ENCODE data around the gene RBM46. TPM values are rescaled to one million over a fixed set of nuclear protein-coding genes. Genes with fewer than 3 reads are reported as not detected.
"Not testable (repeated sequence)": the region's sequence is repeated elsewhere in the genome, so short reads cannot be mapped to it uniquely, and the experiment has no call there.

The RBM46 gene
- total RNA-seq, 1 experiment from 2014 or later: 3.5 TPM

- no peak for DNase-seq (ENCODE audit: low read depth)
- in situ Hi-C loops (cut with HindIII; ENCODE audit: low pct_unique_long_range_greater_than_20kb, low sequenced_read_pairs): no loop called here
These were observed 37.2 kb downstream of the RBM46 start for GRCh38 chr4:154818230-154818629.

- in situ Hi-C loops (cut with HindIII; ENCODE audit: low pct_unique_long_range_greater_than_20kb, low sequenced_read_pairs): no loop called here
- DNase-seq (ENCODE audit: low read depth): no peak
These were observed 41.7 kb downstream of the RBM46 start for GRCh38 chr4:154822775-154823174.

- no peak for DNase-seq (ENCODE audit: low read depth)
- in situ Hi-C loops (cut with HindIII; ENCODE audit: low pct_unique_long_range_greater_than_20kb, low sequenced_read_pairs): no loop called here
These were observed 55.0 kb downstream of the RBM46 start for GRCh38 chr4:154836030-154836429.

- in situ Hi-C loops (cut with HindIII; ENCODE audit: low pct_unique_long_range_greater_than_20kb, low sequenced_read_pairs): no loop called here
- no peak for DNase-seq (ENCODE audit: low read depth)
These were observed 55.4 kb downstream of the RBM46 start for GRCh38 chr4:154836513-154836912.

- DNase-seq (ENCODE audit: low read depth): no peak
- in situ Hi-C loops (cut with HindIII; ENCODE audit: low pct_unique_long_range_greater_than_20kb, low sequenced_read_pairs): no loop called here
These were observed 57.1 kb downstream of the RBM46 start for GRCh38 chr4:154838155-154838554.

- no peak for DNase-seq (ENCODE audit: low read depth)
- in situ Hi-C loops (cut with HindIII; ENCODE audit: low pct_unique_long_range_greater_than_20kb, low sequenced_read_pairs): no loop called here
These were observed 57.6 kb downstream of the RBM46 start for GRCh38 chr4:154838694-154839093.

- no peak for DNase-seq (ENCODE audit: low read depth)
- in situ Hi-C loops (cut with HindIII; ENCODE audit: low pct_unique_long_range_greater_than_20kb, low sequenced_read_pairs): no loop called here
These were observed 73.3 kb downstream of the RBM46 start for GRCh38 chr4:154854362-154854761.

GRCh38 chr4:154858166-154858565, 77.1 kb downstream of the RBM46 start:
- no peak for DNase-seq (ENCODE audit: low read depth)
- in situ Hi-C loops (cut with HindIII; ENCODE audit: low pct_unique_long_range_greater_than_20kb, low sequenced_read_pairs): no loop called here

- in situ Hi-C loops (cut with HindIII; ENCODE audit: low pct_unique_long_range_greater_than_20kb, low sequenced_read_pairs): no loop called here
- no peak for DNase-seq (ENCODE audit: low read depth)
These were observed 87.5 kb downstream of the RBM46 start for GRCh38 chr4:154868414-154869194.

GRCh38 chr4:154869301-154869700, 88.2 kb downstream of the RBM46 start:
- in situ Hi-C loops (cut with HindIII; ENCODE audit: low pct_unique_long_range_greater_than_20kb, low sequenced_read_pairs): no loop called here
- no peak for DNase-seq (ENCODE audit: low read depth)

GRCh38 chr4:154872198-154872597, 91.1 kb downstream of the RBM46 start:
- in situ Hi-C loops (cut with HindIII; ENCODE audit: low pct_unique_long_range_greater_than_20kb, low sequenced_read_pairs): no loop called here
- no peak for DNase-seq (ENCODE audit: low read depth)

- in situ Hi-C loops (cut with HindIII; ENCODE audit: low pct_unique_long_range_greater_than_20kb, low sequenced_read_pairs); DNase-seq (ENCODE audit: low read depth): not testable (repeated sequence)
These were observed 93.0 kb downstream of the RBM46 start for GRCh38 chr4:154874049-154874448.

GRCh38 chr4:154877110-154877760, 96.2 kb downstream of the RBM46 start:
- DNase-seq (ENCODE audit: low read depth): peak; percentile 41
- in situ Hi-C loops (cut with HindIII; ENCODE audit: low pct_unique_long_range_greater_than_20kb, low sequenced_read_pairs): no loop called here

Other genes with a start within 250 kb of the RBM46 start
- 62.1 and 105 TPM in 2 replicates for gene PLRG1, start 230.9 kb upstream of the RBM46 start, total RNA-seq (2014; rRNA removed; shearing (Covaris generic); ENCODE audit: low replicate concordance)
- gene FGB, start 218.3 kb upstream of the RBM46 start, total RNA-seq (2014; rRNA removed; shearing (Covaris generic); ENCODE audit: low replicate concordance): 0.37 TPM in 1 of 2 replicates, not detected in the other
- gene FGA, start 190.5 kb upstream of the RBM46 start, total RNA-seq (2014; rRNA removed; shearing (Covaris generic); ENCODE audit: low replicate concordance): not detected in 2 replicates
- not detected in 2 replicates for gene FGG, start 168.6 kb upstream of the RBM46 start, total RNA-seq (2014; rRNA removed; shearing (Covaris generic); ENCODE audit: low replicate concordance)
- gene LRAT, start 37.3 kb upstream of the RBM46 start, total RNA-seq (2014; rRNA removed; shearing (Covaris generic); ENCODE audit: low replicate concordance): 0.17 TPM in 2 replicates